Uterus (tissue), 2 donors: ENCODE measurements around the gene SKI.

Experiments used
- POLR2A ChIP-seq, 2 donors: fragments of 450-650 bp; IDR thresholded peaks; one replicate each; pipeline ENCODE4 v1.6.1; 2016; ENCODE audit warnings: antibody characterized with exemption in 2 of 2, mild to moderate bottlenecking in 1 of 2, moderate library complexity in 1 of 2
- TF ChIP-seq, protein P1 (sequence below), 4 experiments: fragments of 200-600 bp in 2 of 4; fragments of 450-650 bp in 2 of 4; sonication (generic) in 2 of 4; IDR thresholded peaks; one replicate each; pipeline ENCODE4 v1.5.1; 2016 to 2019; ENCODE audit warnings: antibody characterized with exemption in 4 of 4, mild to moderate bottlenecking in 2 of 4, moderate library complexity in 1 of 4

DNA sequence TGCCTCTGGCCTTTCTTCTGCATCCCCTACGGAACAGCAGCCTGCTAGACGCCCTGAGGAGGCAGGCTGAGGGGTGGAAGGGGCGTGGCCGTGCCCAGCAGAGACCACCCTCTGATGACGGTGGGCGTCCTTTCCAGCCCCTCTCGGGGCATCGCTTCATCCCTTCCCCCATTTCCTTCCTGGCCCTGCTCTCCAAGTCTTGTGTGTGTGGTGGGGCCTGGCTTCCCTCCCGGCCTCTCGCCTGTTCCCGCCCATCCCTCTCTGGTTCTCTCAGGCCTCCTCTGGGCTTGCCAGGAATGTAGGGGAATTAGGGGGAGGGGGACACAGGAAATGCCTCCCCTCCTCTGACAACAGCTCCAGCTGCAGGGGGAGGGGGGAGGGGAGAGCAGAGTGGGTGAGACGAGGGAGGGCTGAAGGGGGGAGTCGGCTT lies 51.1 kb downstream of the SKI start:
- TF ChIP-seq, protein P1, sequence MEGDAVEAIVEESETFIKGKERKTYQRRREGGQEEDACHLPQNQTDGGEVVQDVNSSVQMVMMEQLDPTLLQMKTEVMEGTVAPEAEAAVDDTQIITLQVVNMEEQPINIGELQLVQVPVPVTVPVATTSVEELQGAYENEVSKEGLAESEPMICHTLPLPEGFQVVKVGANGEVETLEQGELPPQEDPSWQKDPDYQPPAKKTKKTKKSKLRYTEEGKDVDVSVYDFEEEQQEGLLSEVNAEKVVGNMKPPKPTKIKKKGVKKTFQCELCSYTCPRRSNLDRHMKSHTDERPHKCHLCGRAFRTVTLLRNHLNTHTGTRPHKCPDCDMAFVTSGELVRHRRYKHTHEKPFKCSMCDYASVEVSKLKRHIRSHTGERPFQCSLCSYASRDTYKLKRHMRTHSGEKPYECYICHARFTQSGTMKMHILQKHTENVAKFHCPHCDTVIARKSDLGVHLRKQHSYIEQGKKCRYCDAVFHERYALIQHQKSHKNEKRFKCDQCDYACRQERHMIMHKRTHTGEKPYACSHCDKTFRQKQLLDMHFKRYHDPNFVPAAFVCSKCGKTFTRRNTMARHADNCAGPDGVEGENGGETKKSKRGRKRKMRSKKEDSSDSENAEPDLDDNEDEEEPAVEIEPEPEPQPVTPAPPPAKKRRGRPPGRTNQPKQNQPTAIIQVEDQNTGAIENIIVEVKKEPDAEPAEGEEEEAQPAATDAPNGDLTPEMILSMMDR (IDR thresholded peaks at IDR 0.05) = no peak
- no peak for TF ChIP-seq POLR2A (IDR thresholded peaks at IDR 0.05)
